Measurements from ENCODE around the gene BTBD16.

The BTBD16 gene

GRCh38 chr10:122273966-122274545 lies 3.0 kb downstream of the BTBD16 start:
- DNase-seq (ENCODE audit: low read depth, low spot score), result no peak

- DNase-seq (ENCODE audit: low read depth, low spot score), result no peak
Measured at GRCh38 chr10:122276611-122277208, 5.6 kb downstream of the BTBD16 start.

- DNase-seq (ENCODE audit: low read depth, low spot score), result no peak
Measured at GRCh38 chr10:122277526-122278136, 6.5 kb downstream of the BTBD16 start.

GRCh38 chr10:122279725-122280141 lies 8.6 kb downstream of the BTBD16 start:
- no peak for DNase-seq (ENCODE audit: low read depth, low spot score)

GRCh38 chr10:122280156-122280555 lies 9.1 kb downstream of the BTBD16 start:
- DNase-seq (ENCODE audit: low read depth, low spot score), result no peak

GRCh38 chr10:122281018-122281626 lies 10.0 kb downstream of the BTBD16 start:
- DNase-seq (ENCODE audit: low read depth, low spot score), result no peak

GRCh38 chr10:122281751-122282150 lies 10.7 kb downstream of the BTBD16 start:
- no peak for DNase-seq (ENCODE audit: low read depth, low spot score)

GRCh38 chr10:122282253-122282671 lies 11.2 kb downstream of the BTBD16 start:
- no peak for DNase-seq (ENCODE audit: low read depth, low spot score)

GRCh38 chr10:122282909-122283308 lies 11.8 kb downstream of the BTBD16 start:
- no peak for DNase-seq (ENCODE audit: low read depth, low spot score)

GRCh38 chr10:122285506-122286444 lies 14.7 kb downstream of the BTBD16 start:
- no peak for DNase-seq (ENCODE audit: low read depth, low spot score)

- DNase-seq (ENCODE audit: low read depth, low spot score), result no peak
Measured at GRCh38 chr10:122286867-122287266, 15.8 kb downstream of the BTBD16 start.

GRCh38 chr10:122287570-122287969 lies 16.5 kb downstream of the BTBD16 start:
- DNase-seq (ENCODE audit: low read depth, low spot score), result no peak

GRCh38 chr10:122288262-122288661 lies 17.2 kb downstream of the BTBD16 start:
- DNase-seq (ENCODE audit: low read depth, low spot score), result no peak

- DNase-seq (ENCODE audit: low read depth, low spot score), result no peak
Measured at GRCh38 chr10:122288917-122289316, 17.8 kb downstream of the BTBD16 start.

GRCh38 chr10:122290334-122290733 lies 19.2 kb downstream of the BTBD16 start:
- DNase-seq (ENCODE audit: low read depth, low spot score), result no peak

- no peak for DNase-seq (ENCODE audit: low read depth, low spot score)
Measured at GRCh38 chr10:122290833-122291532, 19.9 kb downstream of the BTBD16 start.

- no peak for DNase-seq (ENCODE audit: low read depth, low spot score)
Measured at GRCh38 chr10:122291739-122292138, 20.6 kb downstream of the BTBD16 start.

- no peak for DNase-seq (ENCODE audit: low read depth, low spot score)
Measured at GRCh38 chr10:122292376-122292775, 21.3 kb downstream of the BTBD16 start.

GRCh38 chr10:122293156-122293960 lies 22.3 kb downstream of the BTBD16 start:
- DNase-seq (ENCODE audit: low read depth, low spot score), result no peak

- no peak for DNase-seq (ENCODE audit: low read depth, low spot score)
Measured at GRCh38 chr10:122293961-122294380, 22.9 kb downstream of the BTBD16 start.
